ENCODE measurements around the gene ACSL6.

The ACSL6 gene

GRCh38 chr5:131974956-131975726 lies 36.3 kb downstream of the ACSL6 start:
- DNase-seq, result no peak

DNA sequence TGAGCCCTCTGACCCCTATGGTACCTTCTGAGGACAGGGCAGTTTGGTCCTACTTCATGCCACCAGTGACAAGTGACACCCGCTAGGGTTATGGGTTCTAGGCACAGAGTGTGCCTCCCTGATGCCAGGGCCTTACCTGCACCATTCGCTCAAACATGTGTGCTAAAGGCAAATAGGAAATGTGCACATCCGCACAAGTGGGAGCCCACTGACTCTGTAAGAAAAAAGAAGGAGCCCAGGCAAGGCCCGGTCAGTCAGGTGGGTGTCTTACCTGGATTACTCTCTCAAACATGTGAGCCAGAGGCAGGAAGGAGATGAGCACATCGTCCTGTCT lies 36.9 kb downstream of the ACSL6 start:
- DNase-seq, result no peak

DNA sequence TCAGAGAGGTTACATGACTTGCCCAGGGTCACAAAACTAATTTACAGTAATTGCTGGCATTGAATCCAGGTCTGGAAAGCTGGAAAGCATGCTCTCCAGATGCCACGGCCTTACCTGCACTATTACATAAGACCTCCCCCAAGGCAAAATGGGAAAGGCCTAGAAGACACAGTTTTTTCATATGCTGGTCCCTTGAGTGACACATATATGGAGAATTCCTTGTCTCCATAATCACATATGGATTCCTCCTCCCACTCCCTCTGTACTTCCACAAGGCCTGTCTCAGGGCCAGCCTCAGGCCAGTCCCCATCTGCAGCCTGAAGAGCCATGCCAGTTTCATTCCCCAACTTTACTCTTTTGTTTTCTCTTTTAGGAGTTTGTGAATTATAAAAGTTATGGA lies 37.4 kb downstream of the ACSL6 start:
- no peak for DNase-seq

- DNase-seq, result no peak
Observed at GRCh38 chr5:131973089-131973712, 38.3 kb downstream of the ACSL6 start.

DNA sequence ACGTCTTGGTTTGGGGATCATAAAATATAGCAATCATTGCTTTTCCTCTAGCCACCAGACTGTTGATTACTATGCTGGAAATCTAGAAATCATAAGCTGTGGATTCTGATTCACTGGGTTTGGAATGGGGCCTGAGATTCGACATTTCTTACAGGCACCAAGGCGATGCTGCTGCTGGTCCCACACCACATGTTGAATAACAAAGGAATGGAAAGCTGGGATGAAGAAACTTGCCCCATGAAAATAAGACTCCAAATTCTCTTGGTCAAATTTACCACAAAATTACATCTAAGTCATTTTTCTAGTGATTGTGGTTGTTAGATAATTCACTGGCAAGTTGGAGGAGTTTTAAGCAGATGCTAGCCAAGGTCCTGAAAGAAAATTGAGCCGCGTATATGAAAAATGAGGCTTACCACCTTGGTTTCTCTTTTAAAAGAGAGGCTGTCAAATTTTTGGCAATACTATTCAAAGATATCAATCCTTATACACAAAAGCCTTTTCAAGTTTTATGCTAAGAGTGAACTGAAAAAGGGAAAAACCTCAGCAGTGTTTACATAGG lies 43.0 kb downstream of the ACSL6 start:
- DNase-seq, result no peak

DNA sequence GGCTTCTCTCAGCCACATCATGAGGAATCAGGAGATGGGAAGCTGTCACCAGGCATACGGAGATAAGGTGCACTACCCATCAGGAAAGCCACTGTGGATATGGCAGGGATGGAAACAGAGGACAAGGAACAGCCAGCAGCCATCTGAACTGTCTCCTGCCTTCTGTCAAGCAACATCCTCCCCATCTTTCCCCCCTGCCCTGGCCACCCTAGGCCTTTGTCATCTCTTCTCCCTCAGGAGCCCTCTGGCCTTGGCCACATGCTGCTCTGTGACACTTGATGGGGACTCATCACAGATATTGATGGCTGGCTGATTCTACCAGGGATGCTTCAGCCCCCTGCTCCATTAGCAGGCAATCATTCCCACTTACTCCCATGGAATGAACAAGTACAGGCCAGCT lies 44.9 kb downstream of the ACSL6 start:
- DNase-seq, result no peak

GRCh38 chr5:131965826-131966415 lies 45.5 kb downstream of the ACSL6 start:
- DNase-seq, result no peak

GRCh38 chr5:131959906-131960305 lies 51.6 kb downstream of the ACSL6 start:
- DNase-seq, result no peak

DNA sequence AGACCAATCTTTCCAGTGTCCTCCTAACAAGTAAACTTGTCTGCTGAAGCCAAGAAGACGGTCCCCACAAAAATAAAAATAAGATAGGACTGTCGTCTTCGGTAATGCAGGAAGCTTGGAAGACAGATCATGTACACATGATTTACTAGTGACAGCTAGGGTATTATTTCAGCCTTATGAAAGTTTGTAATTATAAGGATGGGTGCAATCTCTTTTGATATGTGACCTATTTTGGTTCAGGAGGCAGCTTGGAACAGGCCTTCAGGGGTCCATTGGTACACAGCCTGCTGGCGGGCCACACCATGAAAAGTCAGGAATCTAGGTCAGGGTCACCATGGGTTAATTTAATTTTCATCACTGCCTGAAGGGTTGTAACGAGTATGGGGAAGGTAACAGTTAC lies 52.3 kb downstream of the ACSL6 start:
- DNase-seq, result no peak

DNA sequence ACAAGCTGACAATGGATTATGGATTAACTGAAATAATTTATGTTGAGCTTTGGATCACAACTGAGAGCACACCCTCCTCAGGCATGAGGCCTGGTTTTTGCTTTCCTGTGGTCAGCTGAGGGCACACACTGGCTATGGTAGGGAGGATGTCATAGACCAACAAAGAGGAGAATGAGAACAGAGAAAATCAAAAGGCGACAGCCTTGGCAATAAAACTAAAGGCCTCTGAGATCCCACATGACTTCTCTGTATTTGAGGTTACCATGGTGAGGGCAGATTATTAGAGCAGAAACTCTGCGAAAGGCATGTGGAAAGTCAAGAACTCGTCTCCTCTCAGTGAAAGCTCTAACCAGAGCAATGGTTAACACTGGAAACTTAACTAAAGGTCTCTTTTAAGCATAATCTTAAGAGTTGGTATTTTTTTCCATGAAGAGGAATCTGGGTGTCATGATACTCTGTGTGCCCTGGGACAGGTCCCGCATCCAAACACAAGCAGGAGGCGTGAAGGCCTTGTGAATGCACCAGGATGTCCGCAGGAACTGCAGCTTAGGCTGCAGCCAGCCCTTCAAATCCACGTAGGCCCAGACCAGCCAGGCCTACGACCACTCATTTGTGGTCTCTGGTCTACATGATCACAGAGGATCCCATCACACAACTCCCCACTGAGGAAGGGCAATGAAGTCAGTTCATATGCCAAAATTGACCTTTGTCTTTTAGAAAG lies 53.6 kb downstream of the ACSL6 start:
- no peak for DNase-seq

- no peak for DNase-seq
Observed at GRCh38 chr5:131953969-131954368, 57.5 kb downstream of the ACSL6 start.

- no peak for DNase-seq
Observed at GRCh38 chr5:131952301-131952857, 59.1 kb downstream of the ACSL6 start.

DNA sequence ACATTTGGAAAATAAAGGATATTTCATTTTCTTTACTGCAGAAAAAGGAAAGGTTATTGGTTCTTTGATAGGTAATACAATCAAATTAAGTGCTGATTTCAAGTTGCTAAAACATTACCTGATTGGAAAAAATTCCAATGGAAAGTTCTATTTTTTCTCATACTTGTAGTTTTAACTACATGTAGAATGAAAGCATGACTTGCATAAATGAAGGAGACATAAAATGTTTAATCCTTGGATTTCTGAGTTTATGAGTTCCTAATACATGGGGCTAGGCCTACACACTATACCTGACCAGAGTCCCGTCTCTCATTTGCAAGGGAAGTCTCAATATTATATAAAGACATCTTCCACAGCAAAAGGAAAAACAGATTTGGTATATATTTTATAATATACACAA lies 60.8 kb downstream of the ACSL6 start:
- DNase-seq, result no peak

DNA sequence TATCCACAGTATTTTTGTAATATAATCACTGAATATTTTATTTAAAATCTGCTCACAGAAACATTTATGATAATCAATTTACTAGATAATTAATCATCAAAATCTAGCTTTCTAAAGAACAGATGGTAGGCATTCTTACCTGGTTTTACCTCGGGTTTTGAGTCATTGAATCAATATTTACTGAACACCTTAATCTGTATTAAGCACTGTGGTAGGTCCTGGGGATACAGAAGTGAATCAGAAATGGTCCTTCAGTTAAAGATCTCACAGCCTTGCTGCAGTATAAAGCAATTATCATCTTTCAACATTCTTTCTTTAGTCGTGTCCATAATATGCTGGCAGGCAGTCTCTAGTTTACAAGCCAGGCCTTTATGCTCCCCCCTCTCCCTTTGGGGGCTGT lies 64.0 kb downstream of the ACSL6 start:
- DNase-seq, result no peak

DNA sequence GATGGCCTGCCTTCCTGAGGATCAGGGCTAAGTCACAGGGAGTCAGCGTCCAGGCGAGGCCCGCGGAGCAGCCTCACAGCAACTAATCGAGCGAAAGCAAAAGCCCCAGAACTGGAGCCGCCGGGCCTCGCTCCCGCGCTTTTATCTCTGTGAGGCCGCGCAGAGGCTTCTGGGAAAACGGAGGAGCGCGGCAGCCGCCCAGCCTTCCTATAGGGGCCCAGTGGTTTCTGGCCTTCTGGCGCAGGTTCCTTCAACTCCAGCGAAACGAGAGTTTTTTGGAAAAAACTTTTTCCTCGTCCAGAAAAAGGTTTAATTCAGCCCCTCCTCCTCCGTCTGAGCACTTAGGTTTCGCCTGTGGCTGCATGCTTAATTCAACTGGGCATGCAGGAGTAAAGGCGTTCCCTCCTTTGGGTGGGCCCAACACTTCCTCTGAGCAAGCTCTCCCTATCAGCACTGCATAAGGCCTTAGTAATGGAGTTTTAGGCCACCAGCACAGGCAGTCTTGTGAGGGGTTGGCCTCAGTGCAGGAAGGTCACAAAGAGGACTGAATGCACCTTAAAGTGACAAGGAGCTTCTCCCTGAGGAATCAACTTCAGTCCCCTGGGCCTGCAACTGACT lies 65.8 kb downstream of the ACSL6 start, which contains the start of gene MEIKIN:
TSS of gene MEIKIN (minus strand) at position 113 of the 618 bp plus-strand sequence. CDS start 158 bp downstream, outside the sequence.
- DNase-seq, result no peak

GRCh38 chr5:131944702-131945550 lies 66.5 kb downstream of the ACSL6 start:
- no peak for DNase-seq

- DNase-seq, result no peak
Observed at GRCh38 chr5:131943916-131944315, 67.5 kb downstream of the ACSL6 start.

GRCh38 chr5:131942016-131942415 lies 69.4 kb downstream of the ACSL6 start:
- DNase-seq, result no peak

- no peak for DNase-seq
Observed at GRCh38 chr5:131939690-131940345, 71.6 kb downstream of the ACSL6 start.

DNA sequence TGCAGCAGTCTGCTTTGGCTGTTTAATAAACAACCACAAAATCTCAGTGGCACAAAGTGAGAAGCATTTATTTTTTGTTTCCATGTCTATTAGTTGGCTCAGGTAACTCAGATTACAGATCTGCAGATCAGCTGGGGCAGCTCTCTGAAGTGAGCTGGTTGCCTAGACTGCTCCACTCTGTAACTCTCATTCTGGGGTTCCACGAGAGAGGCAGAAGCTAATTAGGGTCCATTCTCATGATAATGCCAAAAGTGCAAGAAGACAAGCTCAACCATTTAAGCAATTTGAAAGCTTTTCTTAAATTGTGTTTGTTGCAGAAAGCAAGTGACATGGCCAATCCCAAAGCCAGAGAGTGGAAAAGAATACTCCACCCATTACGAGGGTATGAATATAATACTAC lies 79.2 kb downstream of the ACSL6 start:
- DNase-seq, result no peak

- DNase-seq, result no peak
Observed at GRCh38 chr5:131928957-131929356, 82.5 kb downstream of the ACSL6 start.
